Ascending aorta (tissue), 2 donors: ENCODE measurements around the gene EXOC7. TPM values are rescaled to one million over a fixed set of nuclear protein-coding genes. Genes with fewer than 3 reads are reported as not detected.

Experiments used
- DNase-seq, 2 donors: peaks; one replicate each; pipeline ENCODE4 v3.0.0-alpha.2; 2019; ENCODE audit warnings: low spot score in 2 of 2
- H3K27ac ChIP-seq, 2 donors: fragments of 200-600 bp; sonication (generic); one replicate each; pipeline ENCODE4 v1.5.1; 2016 to 2017; ENCODE audit warnings: mild to moderate bottlenecking in 1 of 2
- H3K27me3 ChIP-seq: fragments of 200-600 bp; sonication (generic); one replicate; pipeline ENCODE4 v1.5.1; 2017
- H3K36me3 ChIP-seq, 2 donors: fragments of 200-600 bp; sonication (generic); one replicate each; pipeline ENCODE4 v1.5.1; 2016
- H3K4me1 ChIP-seq, 2 donors: fragments of 200-600 bp; sonication (generic); one replicate each; pipeline ENCODE4 v1.5.1; 2016 to 2017; ENCODE audit warnings: mild to moderate bottlenecking in 1 of 2
- H3K4me3 ChIP-seq, 2 donors: fragments of 200-600 bp; sonication (generic); one replicate each; pipeline ENCODE4 v1.5.1; 2016 to 2017; ENCODE audit warnings: mild to moderate bottlenecking in 1 of 2
- H3K9me3 ChIP-seq, 2 donors: fragments of 200-600 bp; sonication (generic); one replicate each; pipeline ENCODE4 v1.5.1; 2016
- CTCF ChIP-seq, 3 experiments: fragments of 200-600 bp in 2 of 3; fragments of 450-650 bp in 1 of 3; sonication (generic) in 2 of 3; IDR thresholded peaks; one replicate each; pipeline ENCODE4 v1.5.1; 2016 to 2019; ENCODE audit warnings: antibody characterized with exemption in 3 of 3, mild to moderate bottlenecking in 1 of 3, moderate library complexity in 1 of 3
- intact Hi-C: fragments of 100-400 bp; cut with DNase I; formaldehyde crosslinking; loops from one replicate; pipeline ENCODE4 v1.15.1; 2023
- total RNA-seq: library from RNA; depleted of rRNA; stranded (reverse); fragments of >200 nt; gene quantifications from one replicate; pipeline ENCODE4 v1.1.0, GENCODE V29; 2016

EXOC7 gene
- total RNA-seq, 1 donor from 2014 or later, result 123 TPM

GRCh38 chr17:76076765-76077583 is 26.6 kb downstream of the EXOC7 start:
- H3K4me3 ChIP-seq, result no peak overlapping the region
- peaks cover 31% of the 10 kb centered on the region for H3K27me3 ChIP-seq
- no peak for DNase-seq
- no peaks in the 10 kb centered on the region for H3K9me3 ChIP-seq
- H3K4me1 ChIP-seq, result peaks cover 7 to 23% of the 10 kb centered on the region in 2 donors
- no peaks in the 10 kb centered on the region for H3K36me3 ChIP-seq
- intact Hi-C loops, result no loop called here
- no peak for TF ChIP-seq CTCF (IDR thresholded peaks at IDR 0.05)
- H3K27ac ChIP-seq, result no peak overlapping the region

GRCh38 chr17:76076146-76076764 is 27.3 kb downstream of the EXOC7 start:
- no peak for TF ChIP-seq CTCF (IDR thresholded peaks at IDR 0.05)
- peak overlapping the region in 1 of 2 donors; percentile 30 for H3K4me3 ChIP-seq
- H3K4me1 ChIP-seq, result peaks cover 9 to 27% of the 10 kb centered on the region in 2 donors
- H3K27ac ChIP-seq, result no peak overlapping the region
- no peaks in the 10 kb centered on the region for H3K9me3 ChIP-seq
- DNase-seq, result no peak
- intact Hi-C loops, result no loop called here
- H3K27me3 ChIP-seq, result peaks cover 31% of the 10 kb centered on the region
- H3K36me3 ChIP-seq, result no peaks in the 10 kb centered on the region

- Histone ChIP-seq H3K9me3 (no peaks in the 10 kb centered on the region), H3K4me1 (peaks cover 16 to 34% of the 10 kb centered on the region in 2 donors), H3K4me3 (peak overlapping the region in 1 of 2 donors; percentile 30), H3K27ac (no peak overlapping the region), H3K27me3 (peaks cover 31% of the 10 kb centered on the region), H3K36me3 (no peaks in the 10 kb centered on the region)
- TF ChIP-seq CTCF (IDR thresholded peaks at IDR 0.05), result no peak
- intact Hi-C loops, result no loop called here
- no peak for DNase-seq
Measured at GRCh38 chr17:76075364-76076145, 28.0 kb downstream of the EXOC7 start.

- Histone ChIP-seq H3K27ac (no peak within 1 kb of the TSS), H3K9me3 (no peaks in the 10 kb centered on the region), H3K4me1 (peaks cover 17 to 38% of the 10 kb centered on the region in 2 donors), H3K36me3 (no peaks in the 10 kb centered on the region), H3K27me3 (peaks cover 31% of the 10 kb centered on the region), H3K4me3 (peak within 1 kb of the TSS in 1 of 2 donors; percentile 30)
- DNase-seq, result no peak
- TF ChIP-seq CTCF (IDR thresholded peaks at IDR 0.05), result no peak
- intact Hi-C loops, result no loop called here
Measured at GRCh38 chr17:76074390-76075363, 28.9 kb downstream of the EXOC7 start, which contains the start of gene GALR2. TSS of gene GALR2 (plus strand) at chr17:76074781. CDS start at chr17:76074884, 103 bp downstream.
